GM23248 (cell line): ENCODE measurements around the gene PIEZO2.

Experiments
- EZH2 ChIP-seq: fragments of 200-600 bp; sonication (generic); IDR thresholded peaks from 2 replicates; pipeline ENCODE4 v1.6.1; 2018; ENCODE audit warnings: antibody characterized with exemption, mild to moderate bottlenecking; ENCODE audit not compliant: insufficient read depth, poor library complexity, severe bottlenecking
- EZH2phosphoT487 ChIP-seq: fragments of 200-600 bp; sonication (generic); IDR thresholded peaks from 2 replicates; pipeline ENCODE4 v1.6.1; 2018; ENCODE audit warnings: antibody characterized with exemption, moderate library complexity, mild to moderate bottlenecking, low read depth; ENCODE audit not compliant: insufficient read depth

DNA sequence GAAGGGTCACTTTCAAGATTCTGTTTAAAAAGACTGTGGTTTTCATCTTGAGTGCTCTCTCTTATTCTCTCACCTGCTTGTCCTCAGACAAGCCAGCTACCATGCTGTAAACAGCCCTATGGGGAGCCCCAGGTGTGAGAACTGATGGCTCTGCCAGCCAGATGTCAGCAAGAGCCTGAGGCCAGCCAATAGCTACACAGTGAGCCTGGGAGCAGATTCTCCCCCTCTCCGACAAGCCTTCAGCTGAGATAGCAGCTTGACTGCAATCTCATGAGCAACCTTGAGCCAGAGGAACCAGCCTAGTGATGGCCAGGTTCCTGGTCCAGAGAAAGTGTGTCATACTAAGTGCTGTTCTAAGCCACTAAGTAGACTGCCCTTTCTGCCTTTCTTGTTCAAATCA lies 351.5 kb downstream of the PIEZO2 start:
- TF ChIP-seq EZH2, result no peak
- no peak for TF ChIP-seq EZH2phosphoT487
